Smooth muscle cell of the brain vasculature (primary cell): ENCODE data around the gene TSPAN9.

Experiments
- DNase-seq: peaks from one replicate; pipeline ENCODE4 v3.0.0-alpha.2; 2012; ENCODE audit warnings: low read depth, low spot score

Gene TSPAN9

DNA sequence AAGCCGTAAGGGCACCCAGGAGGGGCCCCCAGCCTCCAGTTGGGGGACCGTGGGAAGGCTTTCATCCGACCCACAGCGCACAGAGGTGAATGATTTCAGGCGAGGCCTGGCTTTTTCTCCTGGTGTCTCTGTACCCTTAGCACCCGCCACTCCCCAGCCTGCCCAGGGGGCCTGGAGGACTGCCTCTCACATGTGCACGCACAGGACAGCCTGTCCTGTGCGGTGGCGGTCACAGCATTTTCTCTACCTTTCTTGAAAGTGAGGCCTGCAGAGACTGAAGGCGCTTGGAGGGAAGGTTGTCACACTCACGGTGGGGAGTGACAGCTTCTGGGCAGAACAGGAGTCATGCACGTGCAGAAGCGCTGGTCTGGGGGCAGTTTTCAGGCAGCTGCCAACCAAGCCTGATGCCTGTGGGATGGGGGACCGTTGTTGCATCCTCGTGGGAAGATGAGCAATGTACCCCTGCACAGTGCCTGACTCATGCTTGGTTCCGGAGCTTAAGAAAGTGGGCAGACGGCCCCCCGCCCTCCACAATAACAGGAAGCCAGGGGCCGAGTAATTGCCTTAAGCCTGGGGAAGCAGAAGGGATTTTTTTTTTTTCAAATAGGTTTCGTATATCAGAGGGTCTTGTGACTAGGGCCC is 148.1 kb downstream of the TSPAN9 start:
- DNase-seq = peak; percentile 71

DNA sequence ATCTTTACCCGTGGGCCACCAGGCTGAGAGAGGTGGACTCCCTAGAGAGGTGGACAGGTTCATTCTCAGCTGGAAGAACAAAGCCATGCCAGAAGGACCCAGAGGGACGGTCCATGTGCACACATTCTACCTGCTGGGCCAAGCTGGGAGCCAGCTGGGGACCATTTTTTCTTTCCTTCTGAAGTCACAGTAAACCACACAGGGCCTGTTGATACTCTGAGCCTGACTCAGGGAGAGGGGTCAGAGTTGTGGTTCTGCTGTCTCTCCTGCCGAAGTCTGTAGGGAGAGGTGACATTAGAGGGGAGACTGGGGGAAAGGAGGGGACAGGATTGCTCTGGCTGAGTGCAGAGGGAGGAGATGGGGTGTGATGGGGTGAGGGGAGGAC is 148.6 kb downstream of the TSPAN9 start:
- no peak for DNase-seq

DNA sequence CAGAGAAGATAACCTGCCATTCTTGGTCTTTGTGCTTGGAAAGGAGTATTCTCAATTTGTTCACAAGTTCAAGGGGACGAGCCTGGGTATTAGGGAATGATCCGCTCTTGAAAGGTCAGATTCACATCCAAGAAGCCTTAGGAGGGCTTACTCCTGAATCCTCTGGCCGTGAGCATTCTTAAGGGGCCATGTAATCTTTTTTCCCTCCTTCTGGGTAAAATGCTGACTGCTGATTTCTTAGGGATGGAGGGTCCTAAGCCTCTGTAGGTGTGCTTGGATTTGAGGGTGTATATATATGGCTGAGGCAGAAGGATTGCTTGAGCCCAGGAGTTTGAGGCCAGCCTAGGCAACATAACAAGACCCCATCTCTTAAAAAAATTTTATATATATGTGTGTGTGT is 149.1 kb downstream of the TSPAN9 start:
- DNase-seq = no peak

DNA sequence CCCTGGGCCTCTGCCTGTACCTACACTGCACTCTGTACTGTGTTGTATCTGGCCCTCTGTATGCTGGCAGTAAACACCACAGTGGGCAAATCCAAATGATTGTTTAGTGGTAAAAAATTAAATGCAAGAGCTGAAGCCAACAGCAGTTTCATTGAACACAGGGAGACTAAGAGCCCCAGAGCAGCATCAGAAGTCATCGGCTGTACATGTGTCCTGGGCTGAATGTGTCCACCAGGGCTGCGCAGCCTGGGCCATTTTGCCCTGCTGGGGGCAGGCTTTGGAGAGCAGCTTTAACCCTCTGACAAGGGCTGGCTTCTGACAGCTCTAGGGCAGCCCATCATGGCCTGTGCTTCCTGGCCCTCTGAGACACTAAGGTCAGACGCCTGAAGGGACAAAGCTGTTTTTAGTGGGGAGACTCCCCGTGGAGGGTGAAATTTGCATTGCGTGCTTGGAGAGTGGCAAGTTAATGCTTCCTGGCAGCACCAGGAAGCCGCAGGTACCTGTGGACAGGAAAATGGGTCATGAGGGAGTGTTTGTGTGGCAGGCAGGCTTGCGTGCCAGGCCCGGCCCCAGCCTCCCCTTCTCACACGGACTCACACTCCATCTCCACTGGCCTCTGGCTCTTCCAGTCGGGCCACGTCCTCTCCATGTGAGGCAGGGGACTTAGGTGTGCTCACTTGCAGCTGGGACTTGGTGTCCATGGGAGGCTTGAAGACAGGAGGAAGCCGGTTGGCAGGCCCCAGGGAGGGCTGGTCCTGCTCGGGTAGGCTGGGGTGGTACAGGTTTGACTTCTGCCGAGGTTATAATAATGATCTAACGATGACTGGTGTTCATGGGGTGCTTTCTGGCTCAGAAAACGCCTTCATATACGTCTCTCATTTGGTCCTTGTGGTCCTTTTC is 150.1 kb downstream of the TSPAN9 start:
- DNase-seq = no peak

DNA sequence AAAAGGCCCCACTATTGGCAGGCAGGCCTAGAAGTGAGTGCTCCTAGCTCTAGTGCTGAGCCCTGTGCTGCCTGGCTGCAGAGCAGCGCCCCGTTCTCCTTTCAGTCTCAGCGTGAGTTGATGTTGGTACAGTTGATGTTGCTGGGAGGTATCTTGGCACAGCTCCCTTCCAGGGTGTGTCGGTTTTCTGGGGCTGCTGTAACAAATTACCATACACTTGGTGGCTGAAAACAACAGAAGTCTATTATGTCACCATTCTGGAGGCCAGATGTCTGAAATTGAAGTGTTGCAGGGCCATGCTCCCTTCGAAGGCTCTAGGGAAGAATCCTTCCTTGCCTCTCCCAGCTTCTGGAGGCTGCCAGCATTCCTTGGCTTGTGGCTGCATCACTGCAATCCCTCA is 151.4 kb downstream of the TSPAN9 start:
- DNase-seq = no peak

DNA sequence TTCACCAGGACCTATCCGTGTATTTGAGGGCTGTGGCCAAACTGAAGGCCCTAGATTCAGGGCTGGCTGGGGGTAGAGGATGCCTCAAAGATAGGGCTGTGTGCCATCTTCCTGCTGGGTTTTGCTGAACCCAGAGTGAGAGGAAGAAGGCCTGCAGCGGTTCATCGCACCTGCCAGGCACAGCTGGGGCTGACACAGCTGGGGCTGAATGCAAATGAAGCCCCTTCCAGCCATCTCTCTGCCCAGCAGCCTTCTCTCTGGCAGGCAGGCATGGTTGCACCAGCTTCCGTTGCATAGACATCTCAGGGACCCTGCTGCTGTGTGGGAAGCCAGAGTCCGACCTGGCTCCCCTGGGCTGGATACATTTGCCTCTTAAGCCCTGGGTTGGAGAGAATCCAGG is 152.4 kb downstream of the TSPAN9 start:
- DNase-seq = no peak

DNA sequence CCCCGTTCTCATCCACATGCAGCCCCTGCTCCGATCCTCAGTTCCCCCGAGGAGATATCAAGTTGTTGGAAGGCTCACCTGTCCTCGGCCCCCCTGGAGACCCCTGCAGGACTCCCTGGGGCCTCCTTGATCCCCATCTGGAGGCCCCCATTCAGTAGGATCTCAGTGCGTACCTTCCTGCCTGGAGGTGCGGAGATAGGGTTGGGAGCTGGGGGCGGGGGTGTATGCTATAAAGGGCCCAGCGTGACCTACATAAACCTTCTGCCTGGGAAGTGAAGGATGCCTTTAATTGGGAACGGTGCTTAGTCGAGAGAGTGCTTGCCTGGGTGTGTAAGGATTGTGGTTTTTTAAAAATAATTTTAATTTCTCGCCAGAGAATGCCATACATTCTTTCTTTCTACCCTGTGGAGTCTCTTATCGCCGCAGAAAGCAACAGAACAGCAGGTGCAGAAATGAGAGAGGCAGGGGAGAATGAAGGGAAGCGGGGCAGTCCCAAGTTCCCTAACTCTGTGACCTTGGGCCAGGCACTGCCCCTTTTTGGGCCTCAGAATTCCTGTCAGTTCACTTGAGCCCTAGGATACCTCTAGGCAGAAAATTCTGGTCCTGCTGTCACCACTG is 153.7 kb downstream of the TSPAN9 start:
- DNase-seq = no peak

DNA sequence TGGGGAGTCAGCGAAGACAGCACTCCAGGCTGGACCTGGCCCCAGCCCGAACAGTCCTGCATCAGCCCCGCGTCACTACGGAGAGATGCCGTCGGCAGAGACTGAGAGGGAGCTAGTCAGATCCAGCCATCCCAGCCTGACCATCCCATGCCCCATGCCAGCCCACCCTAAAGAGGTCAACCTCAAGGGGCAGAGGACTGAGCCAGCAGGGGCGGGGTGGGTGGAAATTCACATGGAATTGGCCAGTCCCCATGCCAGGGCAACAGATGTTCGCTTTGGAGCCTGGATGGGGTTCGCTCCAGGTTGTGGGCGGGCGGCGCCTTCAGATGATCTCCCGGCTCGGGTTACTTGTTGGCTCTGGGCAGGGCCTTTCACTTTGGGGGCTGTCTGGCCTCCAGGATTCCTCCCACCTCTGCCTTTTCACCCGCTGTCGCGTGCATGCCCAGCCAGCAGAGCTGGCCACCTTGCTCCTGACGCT is 154.3 kb downstream of the TSPAN9 start:
- no peak for DNase-seq

DNA sequence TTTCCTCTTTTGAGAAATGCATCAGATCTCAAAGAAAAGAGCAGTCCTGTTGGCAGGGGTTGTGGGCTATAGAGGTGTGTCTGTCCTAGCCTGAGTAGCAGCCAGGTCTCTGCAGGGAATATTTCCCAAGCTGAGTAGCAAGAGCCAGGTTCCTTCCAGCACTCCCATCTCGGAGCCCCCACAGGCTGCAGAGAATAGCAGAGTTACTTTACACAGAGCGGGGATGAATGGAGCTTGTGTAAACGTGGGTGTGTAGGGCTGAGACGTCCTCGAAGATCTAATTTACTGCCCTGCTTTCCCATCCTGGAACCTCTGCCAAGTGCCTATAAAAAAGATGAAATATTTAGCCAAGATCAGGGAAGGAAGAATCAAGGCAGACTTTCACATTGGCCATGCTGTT is 156.6 kb downstream of the TSPAN9 start:
- no peak for DNase-seq

DNA sequence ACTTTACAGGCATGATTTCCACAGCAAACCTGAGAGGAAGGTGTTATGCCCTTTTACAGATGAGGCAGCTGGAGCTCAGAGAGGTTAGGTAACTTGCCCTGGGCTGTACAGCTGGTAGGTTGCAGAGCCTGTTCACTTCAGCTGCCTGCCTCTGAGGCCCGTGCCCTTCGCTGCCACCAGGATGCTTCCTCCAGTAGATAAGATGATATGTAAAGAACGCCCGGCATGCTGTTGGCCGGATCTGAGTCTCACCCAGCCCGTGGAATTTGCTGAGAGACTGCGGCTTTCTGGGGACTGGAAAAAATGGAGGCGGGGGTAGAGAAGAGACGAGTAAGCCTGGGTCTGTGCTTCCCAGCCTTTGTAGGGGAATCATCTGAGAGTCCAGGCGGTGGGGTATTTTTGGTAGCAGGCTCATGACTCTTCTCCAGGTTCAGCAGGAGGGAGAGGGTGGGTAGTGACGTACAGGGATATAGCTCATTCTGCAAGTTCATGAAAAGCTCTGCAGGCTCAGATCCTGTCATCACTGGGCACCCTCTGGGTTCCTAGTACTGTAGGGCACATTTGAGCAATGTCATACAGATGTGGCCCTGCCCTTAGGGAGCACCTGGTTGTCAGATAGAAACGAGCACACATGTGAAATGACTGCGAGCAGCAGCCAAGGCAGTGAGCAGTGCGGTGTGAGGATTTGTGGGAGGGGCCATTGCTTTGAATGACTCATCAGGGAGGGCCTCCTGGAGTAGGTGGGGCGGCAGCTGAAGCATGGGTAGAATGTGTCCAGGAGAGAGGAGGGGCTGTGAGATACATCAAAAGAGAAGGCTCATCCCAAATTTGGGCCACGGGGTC is 159.4 kb downstream of the TSPAN9 start:
- no peak for DNase-seq

DNA sequence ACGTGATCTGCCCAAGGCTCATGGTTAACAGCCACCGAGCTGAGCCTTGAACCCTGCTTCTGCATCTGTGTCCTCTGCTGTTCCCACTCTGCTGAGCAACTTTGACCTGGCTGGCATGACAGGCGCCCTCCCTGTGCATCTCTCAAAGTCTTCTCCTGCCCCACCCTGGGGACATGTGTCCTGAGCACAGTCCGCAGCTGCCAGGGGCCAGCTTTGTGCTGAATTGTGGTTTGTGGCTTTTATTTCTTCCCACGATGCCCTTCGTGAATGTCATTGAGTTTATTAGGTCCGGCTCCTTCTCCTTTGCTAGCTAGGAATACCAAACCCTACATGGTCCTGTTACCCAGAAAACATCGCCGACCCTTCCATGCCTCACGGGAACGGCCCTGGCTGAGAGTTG is 161.0 kb downstream of the TSPAN9 start:
- DNase-seq = no peak

DNA sequence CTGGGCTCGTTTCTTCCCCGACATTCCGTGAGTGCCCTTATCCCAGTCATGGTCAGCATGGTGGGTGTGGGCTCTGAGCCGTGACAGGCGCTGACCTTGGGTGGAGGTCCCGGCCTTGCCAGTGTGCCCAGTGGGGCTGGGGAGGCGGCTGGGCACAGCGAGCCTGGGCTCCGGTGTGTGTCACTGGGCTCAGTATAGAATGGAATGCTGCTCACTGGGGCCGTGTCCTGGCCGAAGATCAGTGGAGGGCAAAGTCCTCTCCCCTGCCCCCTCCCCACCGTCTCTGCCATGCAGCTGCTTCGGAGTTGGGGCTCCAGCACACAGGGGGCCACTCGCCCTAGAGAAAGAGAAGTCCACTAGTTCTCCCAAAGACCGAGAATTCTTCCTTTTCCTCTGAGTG is 164.4 kb downstream of the TSPAN9 start:
- DNase-seq = no peak

DNA sequence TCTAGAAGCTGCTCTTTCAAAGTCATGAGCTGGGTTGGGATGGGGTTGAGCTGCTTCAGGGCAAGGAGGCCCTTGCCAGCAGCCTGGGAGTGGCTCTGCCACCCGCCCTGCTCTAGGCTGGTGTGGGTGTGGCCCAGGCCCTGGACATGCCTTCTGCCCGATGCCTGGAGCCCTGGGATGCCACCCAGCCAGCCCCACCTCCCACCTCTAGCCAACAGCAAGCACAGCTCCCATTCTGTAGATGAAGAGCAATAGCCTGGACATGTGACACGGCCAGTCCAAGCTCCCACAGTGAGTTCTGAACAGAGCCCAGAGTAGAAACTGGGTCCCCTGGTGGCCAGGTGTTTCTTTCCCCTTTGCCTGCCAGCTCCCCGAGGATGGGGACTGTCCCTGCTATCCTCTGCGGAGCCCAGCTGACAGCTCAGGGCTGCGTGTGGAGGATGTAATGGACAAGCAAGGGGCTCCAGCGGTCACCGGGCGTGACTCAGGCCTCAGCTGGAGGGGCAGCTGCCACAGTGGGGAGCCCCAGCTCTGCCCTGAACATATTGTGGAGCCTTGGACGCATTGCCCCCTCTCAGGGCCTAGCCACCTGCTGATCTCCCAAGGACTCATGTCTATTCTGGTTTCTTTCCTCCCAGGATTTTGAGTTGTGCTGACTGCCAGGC is 165.2 kb downstream of the TSPAN9 start:
- no peak for DNase-seq

DNA sequence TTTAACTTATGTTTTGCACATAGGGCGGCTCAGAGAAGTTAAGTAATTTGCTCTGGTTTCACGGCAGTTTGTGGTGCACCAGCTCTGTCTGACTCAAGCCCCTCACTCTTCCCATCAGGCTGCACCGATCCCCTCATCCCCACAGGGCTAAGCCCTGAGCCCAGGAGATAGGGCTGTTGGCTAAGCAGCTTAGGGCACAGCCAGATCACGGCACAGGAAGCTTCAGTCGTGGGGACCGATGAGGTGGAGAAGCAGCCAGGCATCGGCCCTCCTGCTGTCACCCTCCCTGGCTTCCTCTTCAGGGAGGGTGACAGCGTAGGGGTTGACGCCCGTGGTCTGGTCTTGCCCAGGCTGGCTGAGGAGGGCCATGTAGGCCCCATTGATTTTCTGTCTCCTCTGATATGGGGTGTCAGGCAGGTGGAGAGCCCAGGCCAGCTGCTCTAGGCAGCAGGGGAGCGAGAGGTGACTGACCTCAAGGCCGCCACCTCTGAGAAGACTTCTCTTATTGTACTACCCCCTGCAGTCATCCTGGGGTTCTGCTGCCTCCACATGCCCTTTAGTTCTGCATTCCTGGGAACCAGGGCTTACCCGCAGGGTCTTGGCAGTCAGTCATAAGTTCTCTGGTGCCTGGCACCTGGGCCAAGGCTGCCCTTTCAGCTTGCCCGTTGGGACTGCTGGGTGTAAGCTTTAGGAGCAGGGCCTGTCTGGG is 166.4 kb downstream of the TSPAN9 start:
- no peak for DNase-seq

DNA sequence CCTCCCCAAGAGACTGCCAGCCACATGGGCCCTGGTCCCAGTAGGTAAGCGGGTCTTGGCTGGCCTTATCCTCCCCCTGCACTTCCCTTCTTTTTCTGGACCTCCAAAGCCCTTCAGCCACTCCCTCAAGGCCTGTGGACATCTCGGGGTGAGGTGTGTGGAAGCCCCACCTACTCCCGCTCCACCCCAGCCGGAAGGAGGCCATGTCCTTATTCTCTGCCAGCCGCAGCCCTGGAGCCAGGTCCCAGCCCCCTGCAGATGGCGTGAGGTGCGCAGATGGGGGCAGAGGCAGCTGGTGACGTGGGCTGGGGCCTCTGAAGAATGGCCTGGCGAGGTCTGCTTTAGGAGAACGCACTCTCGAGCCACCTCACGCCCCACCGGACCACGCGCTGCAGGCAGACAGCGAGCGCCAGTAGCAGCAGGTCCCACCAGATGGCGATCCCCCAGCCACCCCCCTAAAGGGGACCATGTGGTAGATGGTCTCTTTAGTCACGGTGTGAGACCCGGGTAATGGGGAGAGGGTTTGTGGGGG is 167.1 kb downstream of the TSPAN9 start:
- no peak for DNase-seq

DNA sequence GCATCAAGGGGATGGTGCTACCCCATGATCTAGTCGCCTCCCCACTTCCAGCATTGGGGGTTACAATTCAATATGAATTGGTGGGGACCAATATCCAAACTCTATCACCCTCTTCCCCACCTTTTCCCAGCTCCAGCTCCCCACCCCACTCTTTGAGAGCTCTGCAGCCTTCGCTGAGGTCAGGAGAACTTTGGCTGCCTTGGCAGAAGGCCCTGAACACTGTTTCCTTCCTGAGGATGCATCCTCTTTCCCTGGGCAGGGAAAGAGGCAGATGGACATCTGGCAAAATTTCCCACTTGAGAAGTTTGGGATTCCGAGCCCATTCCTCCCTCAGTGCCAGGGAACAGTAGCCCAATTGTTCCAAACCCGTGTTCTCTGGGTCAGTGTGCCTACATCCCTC is 169.1 kb downstream of the TSPAN9 start:
- DNase-seq = no peak

DNA sequence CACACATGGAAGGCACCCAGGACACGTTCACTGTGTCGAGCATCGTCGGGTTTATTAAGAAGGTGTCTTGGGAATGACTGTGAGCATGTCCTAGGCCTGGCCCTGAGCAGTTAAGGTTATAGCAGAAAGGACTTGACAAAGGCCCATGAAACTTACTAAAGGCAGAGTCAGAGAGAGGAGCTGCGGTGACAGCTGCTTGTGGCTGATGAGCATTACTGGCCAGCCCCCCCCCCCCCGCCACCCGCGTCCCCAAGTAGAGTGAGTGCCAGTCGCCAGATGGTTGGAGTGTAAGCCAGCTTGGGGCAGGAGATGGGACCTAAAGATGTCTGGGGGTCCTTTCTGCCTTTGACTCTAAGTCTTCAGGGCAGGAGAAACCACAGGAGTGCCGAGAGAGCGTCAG is 169.9 kb downstream of the TSPAN9 start:
- no peak for DNase-seq

DNA sequence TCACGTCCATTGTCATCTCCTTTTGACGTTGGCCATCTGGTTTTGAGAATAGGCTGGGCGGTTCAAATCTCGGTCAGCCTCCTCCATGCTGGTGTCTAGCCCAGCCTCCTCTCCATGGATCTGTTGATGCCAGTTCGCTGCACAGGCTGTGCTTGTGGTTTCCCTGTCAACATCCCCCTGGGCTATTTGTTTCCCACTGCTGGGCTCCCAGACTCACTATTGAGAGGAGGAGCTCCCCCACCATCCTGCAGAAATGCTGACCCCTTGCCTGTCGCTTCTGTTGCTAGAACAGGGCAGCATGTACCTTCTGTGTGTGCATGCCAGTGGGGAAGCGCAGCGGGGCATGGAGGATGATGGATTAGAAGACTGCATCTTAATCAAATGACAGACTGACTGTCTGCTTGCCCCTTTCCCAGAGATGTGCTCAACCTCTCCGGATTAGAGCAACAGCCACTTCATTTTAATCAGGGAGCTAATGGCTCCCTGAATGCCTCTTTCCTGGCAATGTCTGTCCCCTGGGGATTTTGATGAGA is 170.5 kb downstream of the TSPAN9 start:
- DNase-seq = no peak

DNA sequence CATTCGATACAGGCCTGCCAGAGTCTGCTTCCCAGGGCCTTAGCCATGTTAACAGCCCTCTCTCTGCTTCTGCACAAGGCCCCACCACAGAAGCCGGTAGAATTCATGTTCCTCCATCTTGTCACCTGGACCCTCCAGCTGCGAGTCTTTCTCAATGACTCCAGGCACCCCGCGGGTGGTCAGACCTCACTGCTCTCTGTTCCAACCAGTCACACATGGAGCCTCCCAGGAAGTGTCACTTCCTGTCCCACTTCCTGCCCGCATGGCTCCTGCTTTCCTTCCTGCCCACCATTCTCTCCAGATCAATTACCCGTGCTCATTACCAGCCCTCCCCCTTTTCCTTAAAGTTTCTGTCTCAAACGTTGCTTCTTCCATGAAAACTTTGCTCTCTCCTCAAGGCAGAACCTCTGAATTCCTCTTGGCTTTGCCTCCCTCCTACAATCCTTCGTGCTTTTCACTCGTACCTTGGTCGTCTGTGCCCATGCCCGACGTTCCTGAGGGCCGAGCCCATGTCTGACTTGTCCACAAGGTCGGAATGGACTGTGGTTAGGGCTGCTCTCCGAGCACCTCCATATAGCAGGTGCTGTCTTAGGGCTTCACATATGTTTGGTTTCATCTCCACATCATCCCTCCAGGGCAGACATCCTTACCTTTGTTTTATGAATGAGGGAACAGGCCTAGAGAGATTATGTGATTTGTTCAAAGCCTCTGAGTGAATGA is 172.1 kb downstream of the TSPAN9 start:
- DNase-seq = no peak
